Measurements from ENCODE around the gene IRF8. TPM values are rescaled to one million over a fixed set of nuclear protein-coding genes. Genes with fewer than 3 reads are reported as not detected.

The IRF8 gene
- total RNA-seq, 1 donor from 2014 or later, result 1.0 TPM

DNA sequence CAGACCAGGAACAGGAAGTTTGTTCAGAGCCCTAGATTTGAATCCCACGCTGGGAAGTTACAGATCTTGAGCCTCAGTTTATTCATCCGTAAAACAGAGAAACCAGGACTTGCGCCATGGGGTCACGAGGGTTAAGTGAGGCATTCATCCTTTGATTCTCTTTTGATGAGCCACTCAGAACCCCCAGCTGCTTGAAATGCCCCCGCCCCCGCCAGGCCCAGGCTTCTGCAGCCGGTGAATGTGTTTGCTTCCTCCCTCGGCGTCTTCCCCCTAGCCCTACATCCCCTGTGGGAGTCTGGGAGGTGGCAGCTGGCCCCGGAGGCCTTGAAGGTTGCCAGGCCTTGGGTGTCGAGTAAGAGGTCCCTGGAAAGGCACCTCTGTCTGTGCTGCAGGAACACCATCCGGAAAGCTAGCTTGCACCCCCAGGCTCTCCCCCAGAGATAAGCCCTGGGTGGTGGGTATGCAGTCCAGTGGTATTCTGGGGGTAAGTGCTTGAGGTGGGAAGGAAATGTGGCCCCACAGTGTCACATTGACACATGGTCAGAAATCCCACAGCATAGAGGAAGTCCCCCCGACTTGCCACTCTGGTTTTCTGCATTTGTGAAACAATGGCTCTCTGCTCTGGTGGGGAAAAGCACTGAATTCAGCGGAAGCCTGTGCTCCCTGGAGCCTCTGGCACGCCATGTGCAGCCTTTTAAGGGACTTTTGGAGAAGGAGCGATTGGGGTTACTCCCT is 14.9 kb downstream of the IRF8 start:
- Mint-ChIP-seq H3K27me3 (ENCODE audit: unreplicated experiment) (peaks cover 5% of the 10 kb centered on the region), H3K27ac (ENCODE audit: unreplicated experiment) (no peak overlapping the region), H3K36me3 (ENCODE audit: unreplicated experiment) (no peaks in the 10 kb centered on the region), H3K4me3 (ENCODE audit: unreplicated experiment) (no peak overlapping the region), H3K9me3 (ENCODE audit: unreplicated experiment) (no peaks in the 10 kb centered on the region), H3K4me1 (ENCODE audit: low read depth, unreplicated experiment) (no peaks in the 10 kb centered on the region)
- DNase-seq, result no peak
- TF ChIP-seq, protein P1, sequence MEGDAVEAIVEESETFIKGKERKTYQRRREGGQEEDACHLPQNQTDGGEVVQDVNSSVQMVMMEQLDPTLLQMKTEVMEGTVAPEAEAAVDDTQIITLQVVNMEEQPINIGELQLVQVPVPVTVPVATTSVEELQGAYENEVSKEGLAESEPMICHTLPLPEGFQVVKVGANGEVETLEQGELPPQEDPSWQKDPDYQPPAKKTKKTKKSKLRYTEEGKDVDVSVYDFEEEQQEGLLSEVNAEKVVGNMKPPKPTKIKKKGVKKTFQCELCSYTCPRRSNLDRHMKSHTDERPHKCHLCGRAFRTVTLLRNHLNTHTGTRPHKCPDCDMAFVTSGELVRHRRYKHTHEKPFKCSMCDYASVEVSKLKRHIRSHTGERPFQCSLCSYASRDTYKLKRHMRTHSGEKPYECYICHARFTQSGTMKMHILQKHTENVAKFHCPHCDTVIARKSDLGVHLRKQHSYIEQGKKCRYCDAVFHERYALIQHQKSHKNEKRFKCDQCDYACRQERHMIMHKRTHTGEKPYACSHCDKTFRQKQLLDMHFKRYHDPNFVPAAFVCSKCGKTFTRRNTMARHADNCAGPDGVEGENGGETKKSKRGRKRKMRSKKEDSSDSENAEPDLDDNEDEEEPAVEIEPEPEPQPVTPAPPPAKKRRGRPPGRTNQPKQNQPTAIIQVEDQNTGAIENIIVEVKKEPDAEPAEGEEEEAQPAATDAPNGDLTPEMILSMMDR (IDR thresholded peaks at IDR 0.05; ENCODE audit: partially characterized antibody, unreplicated experiment), result no peak

DNA sequence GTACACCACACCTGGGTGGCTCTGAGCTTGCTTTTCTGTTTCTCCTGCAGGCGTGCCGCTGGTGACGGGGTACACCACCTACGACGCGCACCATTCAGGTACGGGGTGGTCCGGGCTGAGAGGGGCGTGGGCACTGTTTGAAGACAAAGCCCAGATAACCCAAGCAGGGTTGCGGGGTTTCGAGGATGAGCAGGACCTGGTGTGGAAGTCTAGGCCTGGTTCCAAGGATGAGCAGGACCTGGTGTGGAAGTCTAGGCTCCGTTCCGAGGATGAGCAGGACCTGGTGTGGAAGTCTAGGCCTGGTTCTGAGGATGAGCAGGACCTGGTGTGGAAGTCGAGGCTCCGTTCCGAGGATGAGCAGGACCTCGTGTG is 15.4 kb downstream of the IRF8 start:
- DNase-seq, result no peak
- Mint-ChIP-seq H3K4me3 (ENCODE audit: unreplicated experiment) (no peak overlapping the region), H3K27ac (ENCODE audit: unreplicated experiment) (no peak overlapping the region), H3K36me3 (ENCODE audit: unreplicated experiment) (no peaks in the 10 kb centered on the region), H3K4me1 (ENCODE audit: low read depth, unreplicated experiment) (peaks cover 3% of the 10 kb centered on the region), H3K9me3 (ENCODE audit: unreplicated experiment) (no peaks in the 10 kb centered on the region), H3K27me3 (ENCODE audit: unreplicated experiment) (peaks cover 5% of the 10 kb centered on the region)
- TF ChIP-seq, protein P1 (IDR thresholded peaks at IDR 0.05; ENCODE audit: partially characterized antibody, unreplicated experiment), result no peak

DNA sequence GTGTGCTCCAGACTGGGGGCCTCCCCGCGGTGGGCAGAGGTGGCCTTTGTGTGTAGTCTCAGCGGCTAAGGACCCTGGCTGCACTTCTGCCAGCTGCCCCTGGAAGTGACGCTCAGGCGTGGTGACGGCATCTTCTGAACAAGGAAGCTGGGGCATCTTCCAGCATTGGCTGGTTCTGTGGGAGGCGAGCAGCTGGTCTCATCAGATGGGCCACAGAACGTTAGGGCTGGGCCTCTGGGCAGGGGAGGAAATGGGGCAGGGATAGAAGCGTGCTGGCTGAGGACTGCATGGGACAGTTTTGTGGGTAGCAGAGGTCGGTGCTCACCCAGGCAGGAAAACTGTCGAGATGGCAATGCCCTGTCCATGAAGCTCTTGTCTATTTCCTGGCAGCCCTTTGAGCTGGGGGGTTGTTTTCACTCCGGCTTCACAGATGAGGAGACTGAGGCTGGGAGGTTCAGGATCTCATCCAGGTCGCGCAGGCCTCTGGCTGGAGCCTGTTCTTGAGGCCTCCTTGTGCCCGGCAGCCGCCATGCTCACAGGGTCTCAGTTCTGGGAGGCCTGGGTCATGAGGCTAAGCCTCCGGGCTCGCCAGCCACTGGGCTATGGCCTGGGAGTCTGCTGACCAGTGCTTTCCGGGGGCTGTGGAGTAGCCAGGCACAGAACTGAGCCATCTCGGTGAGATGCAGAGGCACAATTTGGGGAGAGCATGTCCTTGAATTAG is 16.3 kb downstream of the IRF8 start:
- Mint-ChIP-seq H3K27me3 (ENCODE audit: unreplicated experiment) (peaks cover 5% of the 10 kb centered on the region), H3K4me3 (ENCODE audit: unreplicated experiment) (no peak overlapping the region), H3K4me1 (ENCODE audit: low read depth, unreplicated experiment) (peaks cover 3% of the 10 kb centered on the region), H3K9me3 (ENCODE audit: unreplicated experiment) (no peaks in the 10 kb centered on the region), H3K36me3 (ENCODE audit: unreplicated experiment) (no peaks in the 10 kb centered on the region), H3K27ac (ENCODE audit: unreplicated experiment) (no peak overlapping the region)
- TF ChIP-seq, protein P1 (IDR thresholded peaks at IDR 0.05; ENCODE audit: partially characterized antibody, unreplicated experiment), result no peak
- DNase-seq, result no peak

DNA sequence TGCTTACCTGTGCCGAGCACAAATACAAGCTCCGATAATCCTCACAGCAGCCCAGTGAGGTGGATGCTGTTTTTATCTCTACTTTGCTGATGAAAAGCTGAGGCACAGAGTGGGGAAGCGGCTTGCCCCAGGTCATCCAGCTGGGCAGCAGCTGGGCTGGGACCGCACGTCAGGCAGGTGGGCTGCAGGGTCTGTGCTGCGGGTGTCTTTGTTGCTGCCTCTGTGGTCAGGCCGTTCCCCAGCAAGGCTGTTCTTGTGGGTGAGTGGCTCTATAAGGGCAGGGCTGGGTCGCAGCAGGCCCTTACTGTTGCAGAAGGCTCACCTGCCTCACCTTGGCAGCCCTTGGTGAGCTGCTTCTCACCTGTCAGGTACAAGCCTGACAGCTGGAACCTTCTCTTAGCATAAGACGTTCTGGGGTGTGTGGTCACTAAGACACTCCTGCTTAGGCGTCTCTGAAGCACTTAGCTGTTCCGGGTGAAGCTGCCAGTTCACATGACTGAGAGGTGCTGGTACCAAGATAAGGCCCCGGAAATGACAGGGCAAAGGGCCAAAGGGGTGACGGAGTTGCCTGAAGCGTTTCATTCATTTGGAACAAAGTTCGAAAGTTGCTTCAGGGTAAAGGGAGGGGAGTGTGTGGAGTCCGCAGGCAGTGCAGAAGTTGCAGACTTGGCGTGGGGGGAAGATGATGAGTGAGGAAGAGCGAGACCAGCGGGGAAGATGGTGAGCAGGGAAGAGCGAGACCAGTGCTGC is 17.4 kb downstream of the IRF8 start:
- no peak for DNase-seq
- no peaks in the 10 kb centered on the region for H3K9me3 Mint-ChIP-seq (ENCODE audit: unreplicated experiment)
- TF ChIP-seq, protein P1 (IDR thresholded peaks at IDR 0.05; ENCODE audit: partially characterized antibody, unreplicated experiment), result no peak
- H3K27me3 Mint-ChIP-seq (ENCODE audit: unreplicated experiment), result peaks cover 5% of the 10 kb centered on the region
- no peak overlapping the region for H3K4me3 Mint-ChIP-seq (ENCODE audit: unreplicated experiment)
- no peak overlapping the region for H3K27ac Mint-ChIP-seq (ENCODE audit: unreplicated experiment)
- peaks cover 3% of the 10 kb centered on the region for H3K4me1 Mint-ChIP-seq (ENCODE audit: low read depth, unreplicated experiment)
- H3K36me3 Mint-ChIP-seq (ENCODE audit: unreplicated experiment), result no peaks in the 10 kb centered on the region
